IMR-90 (cell line): Measurements from ENCODE around the gene PREB. TPM values are rescaled to one million over a fixed set of nuclear protein-coding genes. Genes with fewer than 3 reads are reported as not detected.

Experiments used
- ATAC-seq: fragments of 200-7000 bp; cut with Tn5 transposase; 2 replicates; pipeline ENCODE4 v1.9.1; 2020; ENCODE audit warnings: low read depth, mild to moderate bottlenecking, moderate library complexity
- BruUV-seq: library from RNA; stranded (reverse); fragments of 400-500 nt; replicated peaks from 2 replicates; lab custom pipeline; 2021; lab: Mats Ljungman, UMichigan
- CTCF ChIA-PET: fragments of 300-600 bp; formaldehyde crosslinking; extraction: SDS; loops from one replicate; lab custom pipeline; 2021; ENCODE audit warnings: antibody characterized with exemption; lab: Yijun Ruan, JAX
- POLR2A ChIA-PET: fragments of 300-600 bp; sonication (Branson Sonifier 250); formaldehyde crosslinking; loops from one replicate; lab custom pipeline; 2022; ENCODE audit warnings: antibody characterized with exemption; ENCODE audit not compliant: unreplicated experiment; lab: Charles Lee
- DNase-seq: peaks from one replicate; pipeline ENCODE4 v3.0.0; 2013
- H2AFZ ChIP-seq: replicated peaks from 2 replicates; pipeline ENCODE3; 2013; ENCODE audit warnings: low read length, mild to moderate bottlenecking; ENCODE audit not compliant: poor library complexity
- H2AK5ac ChIP-seq: 2 replicates; pipeline ENCODE4 v1.6.1; 2013; ENCODE audit warnings: low read depth, low read length, inconsistent platforms
- H2AK9ac ChIP-seq: replicated peaks from 2 replicates; pipeline ENCODE3; 2013; ENCODE audit warnings: mild to moderate bottlenecking, low read depth, low read length, moderate library complexity; ENCODE audit not compliant: poor library complexity
- H2BK120ac ChIP-seq: 2 replicates; pipeline ENCODE4 v1.6.1; 2013; ENCODE audit warnings: low read depth, low read length, inconsistent platforms
- H2BK15ac ChIP-seq: 3 replicates; pipeline ENCODE4 v1.6.1; 2013; ENCODE audit warnings: low read depth, low read length, inconsistent platforms
- H2BK20ac ChIP-seq: 2 replicates; pipeline ENCODE4 v1.6.1; 2013; ENCODE audit warnings: low read depth, mild to moderate bottlenecking, inconsistent platforms, low read length, moderate library complexity
- H2BK5ac ChIP-seq: 2 replicates; pipeline ENCODE4 v1.6.1; 2013; ENCODE audit warnings: mild to moderate bottlenecking, low read depth, low read length, inconsistent platforms; ENCODE audit not compliant: poor library complexity, severe bottlenecking
- H3K14ac ChIP-seq: replicated peaks from 2 replicates; pipeline ENCODE4 v1.6.1; 2013; ENCODE audit warnings: low read depth, low read length, inconsistent platforms
- H3K18ac ChIP-seq: 2 replicates; pipeline ENCODE4 v1.6.1; 2013; ENCODE audit warnings: low read depth, low read length, control low read depth
- H3K23ac ChIP-seq: 2 replicates; pipeline ENCODE4 v1.6.1; 2013; ENCODE audit warnings: low read depth, low read length, inconsistent platforms
- H3K27ac ChIP-seq: 2 replicates; pipeline ENCODE4 v1.5.1; 2013; ENCODE audit warnings: mild to moderate bottlenecking, control low read depth, low read length; ENCODE audit not compliant: insufficient read depth
- H3K27me3 ChIP-seq: 2 replicates; pipeline ENCODE4 v1.6.1; 2013; ENCODE audit warnings: low read length; ENCODE audit not compliant: control insufficient read depth, insufficient read depth
- H3K36me3 ChIP-seq: 2 replicates; pipeline ENCODE4 v1.6.1; 2013; ENCODE audit warnings: low read length, mixed read lengths; ENCODE audit not compliant: control insufficient read depth, insufficient read depth
- H3K4ac ChIP-seq: 2 replicates; pipeline ENCODE4 v1.6.1; 2013; ENCODE audit warnings: low read depth, low read length, inconsistent platforms
- H3K4me1 ChIP-seq: 2 replicates; pipeline ENCODE4 v1.6.1; 2013; ENCODE audit warnings: low read length, mixed read lengths; ENCODE audit not compliant: control insufficient read depth, insufficient read depth
- H3K4me2 ChIP-seq: 2 replicates; pipeline ENCODE4 v1.6.1; 2013; ENCODE audit warnings: low read depth, mild to moderate bottlenecking, control low read depth, low read length, moderate library complexity
- H3K4me3 ChIP-seq: 2 replicates; pipeline ENCODE4 v1.5.1; 2013; ENCODE audit warnings: low read depth, mild to moderate bottlenecking, control low read depth, low read length, moderate library complexity; ENCODE audit not compliant: insufficient read depth
- H3K56ac ChIP-seq: 2 replicates; pipeline ENCODE4 v1.6.1; 2013; ENCODE audit warnings: low read length, inconsistent platforms; ENCODE audit not compliant: insufficient read depth; ENCODE audit errors: extremely low read depth
- H3K79me1 ChIP-seq, 2 experiments: 2 replicates each; pipeline ENCODE4 v1.6.1; 2013; ENCODE audit warnings: low read length in 2 of 2, inconsistent platforms in 1 of 2, low read depth in 1 of 2
- H3K9ac ChIP-seq: 2 replicates; pipeline ENCODE4 v1.6.1; 2013; ENCODE audit warnings: low read depth, low read length, control low read depth
- H3K9me1 ChIP-seq: 2 replicates; pipeline ENCODE4 v1.6.1; 2013; ENCODE audit warnings: low read length, inconsistent platforms; ENCODE audit not compliant: insufficient read depth
- H3K9me3 ChIP-seq: 2 replicates; pipeline ENCODE4 v1.6.1; 2013; ENCODE audit warnings: low read length; ENCODE audit not compliant: control insufficient read depth, insufficient read depth
- H4K20me1 ChIP-seq: 2 replicates; pipeline ENCODE4 v1.6.1; 2013; ENCODE audit warnings: low read length, inconsistent platforms; ENCODE audit not compliant: insufficient read depth
- H4K5ac ChIP-seq: 2 replicates; pipeline ENCODE4 v1.6.1; 2013; ENCODE audit warnings: mild to moderate bottlenecking, low read depth, low read length, control low read depth
- H4K8ac ChIP-seq, 2 experiments: 2 replicates each; pipeline ENCODE4 v1.6.1; 2013; ENCODE audit warnings: low read depth in 2 of 2, low read length in 2 of 2, control low read depth in 1 of 2, inconsistent platforms in 1 of 2
- H4K91ac ChIP-seq: 2 replicates; pipeline ENCODE4 v1.6.1; 2013; ENCODE audit warnings: low read depth, low read length, inconsistent platforms; ENCODE audit not compliant: insufficient read depth
- CEBPB ChIP-seq: IDR thresholded peaks from 2 replicates; pipeline ENCODE4 v1.6.1; 2012; ENCODE audit warnings: low read depth, low read length, improper control_type of control experiment
- CTCF ChIP-seq: conservative IDR thresholded peaks from 2 replicates; pipeline ENCODE4 v1.5.1; 2012; ENCODE audit warnings: mild to moderate bottlenecking, low read depth, low read length, improper control_type of control experiment
- ELK1 ChIP-seq: fragments of 150-350 bp; IDR thresholded peaks from 2 replicates; pipeline ENCODE4 v1.6.1; 2016; ENCODE audit warnings: low read depth, mild to moderate bottlenecking, low read length, moderate library complexity, borderline replicate concordance
- MAFK ChIP-seq: IDR thresholded peaks from 2 replicates; pipeline ENCODE4 v1.6.1; 2012; ENCODE audit warnings: low read depth, low read length, improper control_type of control experiment
- MAZ ChIP-seq: IDR thresholded peaks from 2 replicates; pipeline ENCODE4 v1.6.1; 2012; ENCODE audit warnings: low read depth, mild to moderate bottlenecking, low read length, improper control_type of control experiment, moderate library complexity, borderline replicate concordance
- NFE2L2 ChIP-seq: fragments of 150-350 bp; IDR thresholded peaks from 2 replicates; pipeline ENCODE4 v1.6.1; 2016; ENCODE audit warnings: low read depth, mild to moderate bottlenecking, low read length
- RAD21 ChIP-seq: IDR thresholded peaks from 2 replicates; pipeline ENCODE4 v1.6.1; 2012; ENCODE audit warnings: low read length, improper control_type of control experiment
- RFX5 ChIP-seq: IDR thresholded peaks from 2 replicates; pipeline ENCODE4 v1.8.0; 2012; ENCODE audit warnings: low read depth, mild to moderate bottlenecking, low read length, moderate library complexity
- SMC3 ChIP-seq: fragments of 150-350 bp; IDR thresholded peaks from 2 replicates; pipeline ENCODE4 v1.6.1; 2016; ENCODE audit warnings: low read depth, mild to moderate bottlenecking, antibody characterized with exemption, low read length, moderate library complexity
- USF2 ChIP-seq: fragments of 150-350 bp; IDR thresholded peaks from 2 replicates; pipeline ENCODE4 v1.6.1; 2017; ENCODE audit warnings: mild to moderate bottlenecking, antibody characterized with exemption, low read length, low read depth
- WGBS, 2 experiments: methylation state at CpG; one replicate each; pipeline versions ENCODE4 v1.1.5 to v1.1.7; 2013; ENCODE audit warnings: missing lambda C conversion rate in 2 of 2; ENCODE audit not compliant: insufficient read length in 1 of 2; ENCODE audit errors: extremely low coverage in 2 of 2; 5-methylcytosine and 5-hydroxymethylcytosine counted together
- dilution Hi-C: fragments of 300-500 bp; cut with HindIII; formaldehyde crosslinking; loops from one replicate; pipeline ENCODE4 v1.14.3; 2018; ENCODE audit warnings: low sequenced_read_pairs; ENCODE audit not compliant: unreplicated experiment
- in situ Hi-C: fragments of 300-500 bp; cut with MboI; formaldehyde crosslinking; loops from 3 replicates; pipeline ENCODE4 v1.14.3; 2019; ENCODE audit warnings: low sequenced_read_pairs, inconsistent platforms, mixed read lengths
- intact Hi-C: fragments of 100-400 bp; cut with micrococcal nuclease; formaldehyde crosslinking; loops from 2 replicates; pipeline ENCODE4 v1.10.0; 2022
- polyA plus RNA-seq, 3 experiments: library from polyadenylated mRNA; depleted of rRNA; stranded (reverse); fragments of >200 nt; gene quantifications; 2 replicates each; pipeline ENCODE4 v1.2.3, GENCODE V29; 2012; ENCODE audit warnings: low replicate concordance in 1 of 3
- total RNA-seq: library from RNA; depleted of rRNA; stranded (reverse); fragments of >200 nt; gene quantifications from 2 replicates; pipeline ENCODE4 v1.2.3, GENCODE V29; 2012

PREB gene
- total and polyA plus RNA-seq, 2 of the 4 experiments (the other 2 are of a cell fraction): 38.9 to 52.2 TPM

GRCh38 chr2:27083410-27084296 is 50.8 kb downstream of the PREB start (continued):
- no peak for TF ChIP-seq NFE2L2

GRCh38 chr2:27082773-27083409 is 51.5 kb downstream of the PREB start:
- H3K9ac ChIP-seq: no peak overlapping the region
- H3K18ac ChIP-seq: no peak overlapping the region
- no peak overlapping the region for H3K4me3 ChIP-seq
- H3K56ac ChIP-seq: no peak overlapping the region
- H3K79me1 ChIP-seq: peaks cover 3 to 49% of the 10 kb centered on the region in 2 experiments; a peak in 3 of 4 replicates
- no peak overlapping the region for H4K91ac ChIP-seq
- no peak overlapping the region for H3K4me2 ChIP-seq
- H3K14ac ChIP-seq: no peak overlapping the region
- no TSS peak for BruUV-seq
- no peaks in the 10 kb centered on the region for H3K27me3 ChIP-seq
- no peak overlapping the region for H2AK5ac ChIP-seq
- H3K4ac ChIP-seq: no peak overlapping the region
- no peak overlapping the region for H2BK120ac ChIP-seq
- dilution Hi-C loops: no loop called here
- H2AFZ ChIP-seq: no peak overlapping the region
- no peak overlapping the region for H2AK9ac ChIP-seq
- H4K5ac ChIP-seq: no peak overlapping the region
- in situ Hi-C loops: no loop called here
- ChIA-PET POLR2A (no interaction called here), CTCF (no interaction called here)
- no peak for ATAC-seq
- no peaks in the 10 kb centered on the region for H3K9me3 ChIP-seq
- H3K4me1 ChIP-seq: peaks cover 20% of the 10 kb centered on the region
- H2BK15ac ChIP-seq: no peak overlapping the region
- WGBS, 2 experiments: 94% methylated on average over 12 of the region's 27 CpGs; no CpG with 5 or more reads in 1 of the 2 experiments
- no peak overlapping the region for H2BK20ac ChIP-seq
- H3K9me1 ChIP-seq: peaks cover 4% of the 10 kb centered on the region
- H3K27ac ChIP-seq: no peak overlapping the region
- intact Hi-C loops: no loop called here
- H4K8ac ChIP-seq: no peak overlapping the region
- no peak overlapping the region for H3K23ac ChIP-seq
- H3K36me3 ChIP-seq: peaks cover 29% of the 10 kb centered on the region; the same call in 1 of the 2 replicates
- no peak overlapping the region for H2BK5ac ChIP-seq
- DNase-seq: no peak
- H4K20me1 ChIP-seq: peaks cover 14% of the 10 kb centered on the region
- TF ChIP-seq SMC3 (no peak), RFX5 (no peak), CEBPB (no peak), MAZ (no peak), ELK1 (no peak), CTCF (no peak), NFE2L2 (no peak), USF2 (no peak), MAFK (no peak), RAD21 (no peak)
